Mesendoderm (in vitro differentiated cells): Measurements from ENCODE around the gene TSSK3.
A peak's percentile ranks its signal among the peaks of the same experiment; 100 is the strongest.

Experiments
- DNase-seq: peaks from one replicate; pipeline ENCODE4 v3.0.0; 2013
- H2AK5ac ChIP-seq: 2 replicates; pipeline ENCODE4 v1.6.1; 2013; ENCODE audit warnings: low read length, inconsistent platforms
- H2BK120ac ChIP-seq: 2 replicates; pipeline ENCODE4 v1.6.1; 2013; ENCODE audit warnings: low read depth, mild to moderate bottlenecking, low read length, moderate library complexity, mixed read lengths
- H2BK15ac ChIP-seq: replicated peaks from 2 replicates; pipeline ENCODE4 v1.6.1; 2013; ENCODE audit warnings: low read depth, mild to moderate bottlenecking, moderate library complexity
- H2BK5ac ChIP-seq: 2 replicates; pipeline ENCODE4 v1.6.1; 2013; ENCODE audit warnings: low read length, inconsistent platforms
- H3K18ac ChIP-seq: 2 replicates; pipeline ENCODE4 v1.6.1; 2013; ENCODE audit warnings: mild to moderate bottlenecking, low read length, mixed read lengths
- H3K23ac ChIP-seq: one replicate; pipeline ENCODE4 v1.6.1; 2013; ENCODE audit warnings: low read length
- H3K27ac ChIP-seq: 2 replicates; pipeline ENCODE4 v1.5.1; 2013; ENCODE audit warnings: low read depth, mild to moderate bottlenecking, inconsistent platforms, low read length, moderate library complexity
- H3K27me3 ChIP-seq: 2 replicates; pipeline ENCODE4 v1.6.1; 2013; ENCODE audit warnings: low read length, control low read depth, mild to moderate bottlenecking, inconsistent platforms; ENCODE audit not compliant: insufficient read depth, poor library complexity
- H3K36me3 ChIP-seq: 2 replicates; pipeline ENCODE4 v1.6.1; 2013; ENCODE audit warnings: low read length, inconsistent platforms; ENCODE audit not compliant: control insufficient read depth, insufficient read depth
- H3K4ac ChIP-seq: one replicate; pipeline ENCODE4 v1.6.1; 2013; ENCODE audit warnings: low read depth, mild to moderate bottlenecking, low read length, moderate library complexity
- H3K4me1 ChIP-seq: 2 replicates; pipeline ENCODE4 v1.6.1; 2013; ENCODE audit warnings: low read depth, low read length, inconsistent platforms; ENCODE audit not compliant: control insufficient read depth
- H3K4me2 ChIP-seq: 2 replicates; pipeline ENCODE4 v1.6.1; 2013; ENCODE audit warnings: low read length
- H3K4me3 ChIP-seq: 2 replicates; pipeline ENCODE4 v1.5.1; 2013; ENCODE audit warnings: mild to moderate bottlenecking, low read length
- H3K56ac ChIP-seq: one replicate; pipeline ENCODE4 v1.6.1; 2013; ENCODE audit warnings: low read length
- H3K79me1 ChIP-seq: 2 replicates; pipeline ENCODE4 v1.6.1; 2013; ENCODE audit warnings: low read length, inconsistent platforms
- H3K79me2 ChIP-seq: 2 replicates; pipeline ENCODE4 v1.6.1; 2013; ENCODE audit warnings: mild to moderate bottlenecking, low read length; ENCODE audit not compliant: control insufficient read depth, insufficient read depth
- H3K9ac ChIP-seq: 2 replicates; pipeline ENCODE4 v1.6.1; 2013; ENCODE audit warnings: low read length, inconsistent platforms
- H4K5ac ChIP-seq: one replicate; pipeline ENCODE4 v1.6.1; 2013; ENCODE audit warnings: low read length
- H4K8ac ChIP-seq: one replicate; pipeline ENCODE4 v1.6.1; 2013; ENCODE audit warnings: low read depth, mild to moderate bottlenecking, control low read depth, low read length, moderate library complexity
- WGBS: extraction: QIAGEN DNeasy Blood & Tissue Kit; methylation state at CpG from one replicate; pipeline ENCODE4 v1.1.7; 2013; ENCODE audit warnings: low lambda C conversion rate, missing lambda C conversion rate; ENCODE audit not compliant: insufficient coverage; ENCODE audit errors: extremely low coverage; 5-methylcytosine and 5-hydroxymethylcytosine counted together

The TSSK3 gene

DNA sequence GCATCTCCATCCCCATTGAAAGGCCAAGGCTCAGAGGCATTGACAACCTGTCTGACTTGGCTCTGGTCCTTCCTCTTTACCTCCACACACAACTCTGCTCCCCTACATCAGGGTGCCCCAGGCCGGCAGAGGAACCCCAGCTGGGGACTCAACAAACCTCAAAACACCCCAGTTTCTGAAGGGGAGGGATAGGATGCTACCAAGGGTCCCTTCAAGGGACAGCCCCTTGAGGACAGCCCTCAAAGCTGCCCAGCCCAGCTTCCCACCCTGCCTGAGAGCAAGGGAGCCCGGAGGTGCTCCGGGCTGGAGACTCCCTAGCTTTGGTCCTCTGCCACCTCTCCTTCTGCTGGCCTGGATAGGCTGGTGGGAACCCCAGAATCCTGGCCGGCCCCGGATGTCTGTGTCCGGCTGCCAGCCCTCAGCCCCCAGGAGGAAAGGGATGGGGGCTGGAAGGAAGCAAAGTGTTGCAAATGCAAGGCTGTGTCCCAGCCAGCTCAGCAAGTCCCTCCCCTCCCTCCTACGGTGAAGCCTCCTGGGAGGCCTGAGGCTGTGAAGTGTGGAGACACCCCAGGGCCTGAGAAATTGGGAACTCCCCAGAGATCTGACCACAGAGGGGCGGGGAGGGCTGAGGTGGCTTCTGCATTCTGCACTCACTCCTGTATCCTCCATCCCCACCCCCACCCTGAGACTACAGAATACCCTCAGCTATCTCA, 25.2 kb upstream of the TSSK3 start:
- Histone ChIP-seq H3K4ac (no peak overlapping the region), H3K36me3 (peaks cover 3% of the 10 kb centered on the region), H4K5ac (no peak overlapping the region), H3K56ac (peak overlapping the region; percentile 78), H2BK15ac (no peak overlapping the region), H2BK120ac (no peak overlapping the region), H3K27me3 (no peaks in the 10 kb centered on the region), H3K23ac (peak overlapping the region; percentile 29), H3K27ac (no peak overlapping the region), H3K18ac (no peak overlapping the region), H3K4me3 (no peak overlapping the region), H3K79me2 (peaks cover 24% of the 10 kb centered on the region), H3K79me1 (peaks cover 12% of the 10 kb centered on the region), H2AK5ac (no peak overlapping the region), H2BK5ac (no peak overlapping the region), H3K4me2 (no peak overlapping the region), H4K8ac (no peak overlapping the region), H3K9ac (peak overlapping the region; percentile 70), H3K4me1 (peaks cover 10% of the 10 kb centered on the region)
- no peak for DNase-seq
- no CpG with 5 or more reads among the region's 8 CpGs for WGBS

DNA sequence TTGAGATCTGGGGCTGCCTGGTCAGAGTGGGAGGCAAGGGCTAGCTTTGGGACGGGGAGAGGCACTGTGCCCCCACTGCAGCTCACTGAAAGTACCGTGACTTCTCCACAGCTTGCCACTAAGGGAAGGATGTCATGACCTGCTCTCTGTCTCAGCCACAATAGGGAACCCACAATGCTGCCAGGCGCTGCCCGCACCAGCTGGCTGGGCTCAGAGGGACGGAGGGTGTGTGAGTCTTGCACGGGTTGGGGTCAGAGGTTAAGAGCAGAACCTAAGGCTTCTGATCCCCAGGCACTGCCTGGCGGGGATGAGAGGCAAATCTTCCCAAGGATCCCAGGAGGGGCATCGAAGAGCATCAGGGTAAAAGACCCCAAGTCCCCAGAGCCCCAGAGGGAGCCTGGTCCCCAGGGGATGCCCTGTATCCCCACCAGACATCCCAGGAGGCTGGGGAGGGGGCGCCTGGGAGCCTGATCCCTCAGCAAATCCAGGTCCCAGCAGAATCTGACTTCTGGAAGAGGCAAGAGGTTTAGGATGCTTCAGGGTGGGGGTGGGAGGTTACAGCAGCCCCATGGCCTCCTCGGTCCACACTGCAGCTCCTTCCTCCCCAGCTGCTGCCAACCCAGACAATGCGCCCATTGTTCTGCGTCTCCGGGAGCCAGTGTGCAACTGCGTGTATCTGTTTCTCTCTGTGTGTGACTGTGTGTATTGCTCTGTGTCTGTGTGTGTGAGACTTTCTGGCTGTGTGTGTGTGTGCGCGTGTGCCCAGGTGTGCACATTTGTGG, 24.3 kb upstream of the TSSK3 start:
- H3K4ac ChIP-seq, result no peak overlapping the region
- no peak for DNase-seq
- no peak overlapping the region for H3K4me3 ChIP-seq
- no peak overlapping the region for H3K9ac ChIP-seq
- no peaks in the 10 kb centered on the region for H3K27me3 ChIP-seq
- H4K8ac ChIP-seq, result no peak overlapping the region
- no peak overlapping the region for H2BK15ac ChIP-seq
- peak overlapping the region; percentile 25 for H3K56ac ChIP-seq
- no peak overlapping the region for H3K4me2 ChIP-seq
- peaks cover 24% of the 10 kb centered on the region for H3K79me2 ChIP-seq
- no peak overlapping the region for H4K5ac ChIP-seq
- peaks cover 3% of the 10 kb centered on the region for H3K36me3 ChIP-seq
- no peak overlapping the region for H2BK120ac ChIP-seq
- H3K27ac ChIP-seq, result no peak overlapping the region
- no CpG with 5 or more reads among the region's 16 CpGs for WGBS
- no peak overlapping the region for H2BK5ac ChIP-seq
- no peak overlapping the region for H2AK5ac ChIP-seq
- H3K79me1 ChIP-seq, result peaks cover 12% of the 10 kb centered on the region
- H3K4me1 ChIP-seq, result peaks cover 10% of the 10 kb centered on the region
- H3K23ac ChIP-seq, result no peak overlapping the region
- H3K18ac ChIP-seq, result no peak overlapping the region

DNA sequence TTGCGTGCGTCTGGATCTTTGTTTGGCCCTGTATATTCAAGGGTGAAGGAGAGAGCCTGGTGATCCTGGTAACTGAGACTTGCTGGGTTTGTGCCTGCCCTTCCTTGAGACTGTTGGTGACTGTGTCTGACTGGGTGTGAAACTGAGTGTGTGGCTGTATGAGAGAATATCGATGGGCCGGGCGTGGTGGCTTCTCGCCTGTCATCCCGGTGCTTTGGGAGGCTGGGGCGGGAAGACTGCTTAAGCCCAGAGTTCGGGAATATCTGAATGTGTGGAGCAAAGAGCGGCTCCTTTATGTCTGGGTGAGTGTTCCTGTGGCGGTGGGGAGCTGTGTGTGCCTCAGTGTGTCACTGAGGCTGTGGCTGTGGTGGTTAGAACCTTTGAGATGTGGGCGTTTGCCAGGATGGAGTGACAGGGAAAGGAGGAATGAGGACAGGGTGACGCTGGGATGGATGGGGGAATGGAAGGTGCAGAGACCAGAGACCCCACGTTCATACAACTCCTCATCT, 23.6 kb upstream of the TSSK3 start:
- H2AK5ac ChIP-seq, result no peak overlapping the region
- H3K4ac ChIP-seq, result no peak overlapping the region
- H3K4me3 ChIP-seq, result no peak overlapping the region
- H2BK120ac ChIP-seq, result no peak overlapping the region
- H3K56ac ChIP-seq, result no peak overlapping the region
- no peak overlapping the region for H2BK5ac ChIP-seq
- H3K4me2 ChIP-seq, result no peak overlapping the region
- H3K4me1 ChIP-seq, result peaks cover 8% of the 10 kb centered on the region
- H3K27me3 ChIP-seq, result no peaks in the 10 kb centered on the region
- H4K8ac ChIP-seq, result no peak overlapping the region
- H4K5ac ChIP-seq, result no peak overlapping the region
- H3K36me3 ChIP-seq, result peaks cover 3% of the 10 kb centered on the region
- WGBS, result no CpG with 5 or more reads among the region's 14 CpGs
- H3K9ac ChIP-seq, result no peak overlapping the region
- H3K18ac ChIP-seq, result no peak overlapping the region
- peaks cover 8% of the 10 kb centered on the region for H3K79me1 ChIP-seq
- peaks cover 20% of the 10 kb centered on the region for H3K79me2 ChIP-seq
- no peak overlapping the region for H3K23ac ChIP-seq
- H3K27ac ChIP-seq, result no peak overlapping the region
- DNase-seq, result no peak
- H2BK15ac ChIP-seq, result no peak overlapping the region

- H3K27ac ChIP-seq, result no peak overlapping the region
- no CpG with 5 or more reads among the region's 5 CpGs for WGBS
- peaks cover 13% of the 10 kb centered on the region for H3K79me2 ChIP-seq
Observed at GRCh38 chr1:32339363-32339978, 22.9 kb upstream of the TSSK3 start.

GRCh38 chr1:32341186-32341757, 21.1 kb upstream of the TSSK3 start:
- no peak overlapping the region for H3K9ac ChIP-seq
- no peaks in the 10 kb centered on the region for H3K79me2 ChIP-seq
- WGBS, result no CpG with 5 or more reads among the region's 11 CpGs
- no peaks in the 10 kb centered on the region for H3K36me3 ChIP-seq
- no peak overlapping the region for H3K4me2 ChIP-seq
- no peak overlapping the region for H2BK120ac ChIP-seq
- no peaks in the 10 kb centered on the region for H3K79me1 ChIP-seq
- no peak overlapping the region for H3K23ac ChIP-seq
- H3K56ac ChIP-seq, result no peak overlapping the region
- no peak overlapping the region for H3K4me3 ChIP-seq
- no peak overlapping the region for H3K27ac ChIP-seq
- H3K18ac ChIP-seq, result no peak overlapping the region
- peaks cover 5% of the 10 kb centered on the region for H3K4me1 ChIP-seq
- H4K8ac ChIP-seq, result no peak overlapping the region
- DNase-seq, result no peak
- H4K5ac ChIP-seq, result no peak overlapping the region
- no peaks in the 10 kb centered on the region for H3K27me3 ChIP-seq
- H3K4ac ChIP-seq, result no peak overlapping the region
- no peak overlapping the region for H2AK5ac ChIP-seq
- H2BK5ac ChIP-seq, result no peak overlapping the region
- H2BK15ac ChIP-seq, result no peak overlapping the region

More at GRCh38 chr1:32339363-32339978, 22.9 kb upstream of the TSSK3 start:
- Histone ChIP-seq H4K8ac (no peak overlapping the region), H3K18ac (no peak overlapping the region), H3K23ac (peak overlapping the region; percentile 80), H3K4me3 (no peak overlapping the region), H2AK5ac (no peak overlapping the region), H2BK120ac (no peak overlapping the region), H2BK15ac (no peak overlapping the region), H3K4me1 (peaks cover 5% of the 10 kb centered on the region), H3K27me3 (no peaks in the 10 kb centered on the region), H3K79me1 (peaks cover 2% of the 10 kb centered on the region), H4K5ac (no peak overlapping the region), H3K56ac (no peak overlapping the region), H2BK5ac (no peak overlapping the region), H3K4me2 (no peak overlapping the region), H3K9ac (no peak overlapping the region), H3K4ac (no peak overlapping the region), H3K36me3 (no peaks in the 10 kb centered on the region)
- DNase-seq, result no peak
